ENCODE results near the gene KCNK2.

The KCNK2 gene

DNA sequence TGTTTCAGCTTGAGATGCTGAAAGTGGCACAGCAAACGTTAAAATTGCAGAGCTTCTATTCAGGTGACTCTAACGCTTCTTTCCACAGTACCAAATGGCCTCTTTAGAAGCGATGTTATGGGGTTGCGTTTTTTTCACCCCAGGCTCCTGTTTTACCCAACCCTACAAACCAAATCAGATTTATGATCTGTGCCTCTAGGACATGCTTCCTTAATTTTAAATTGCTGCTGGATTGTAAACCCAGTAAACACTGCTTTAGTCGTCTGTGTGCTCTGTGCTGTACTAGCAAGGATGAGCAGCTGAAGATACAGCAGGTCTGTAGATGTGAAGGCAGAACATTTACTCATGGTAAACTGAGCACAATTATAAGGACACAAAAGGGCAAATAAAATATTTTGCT, 13.0 kb downstream of the KCNK2 start:
- no peak for TF ChIP-seq ZFX (IDR thresholded peaks at IDR 0.05)
- TF ChIP-seq, protein P1, sequence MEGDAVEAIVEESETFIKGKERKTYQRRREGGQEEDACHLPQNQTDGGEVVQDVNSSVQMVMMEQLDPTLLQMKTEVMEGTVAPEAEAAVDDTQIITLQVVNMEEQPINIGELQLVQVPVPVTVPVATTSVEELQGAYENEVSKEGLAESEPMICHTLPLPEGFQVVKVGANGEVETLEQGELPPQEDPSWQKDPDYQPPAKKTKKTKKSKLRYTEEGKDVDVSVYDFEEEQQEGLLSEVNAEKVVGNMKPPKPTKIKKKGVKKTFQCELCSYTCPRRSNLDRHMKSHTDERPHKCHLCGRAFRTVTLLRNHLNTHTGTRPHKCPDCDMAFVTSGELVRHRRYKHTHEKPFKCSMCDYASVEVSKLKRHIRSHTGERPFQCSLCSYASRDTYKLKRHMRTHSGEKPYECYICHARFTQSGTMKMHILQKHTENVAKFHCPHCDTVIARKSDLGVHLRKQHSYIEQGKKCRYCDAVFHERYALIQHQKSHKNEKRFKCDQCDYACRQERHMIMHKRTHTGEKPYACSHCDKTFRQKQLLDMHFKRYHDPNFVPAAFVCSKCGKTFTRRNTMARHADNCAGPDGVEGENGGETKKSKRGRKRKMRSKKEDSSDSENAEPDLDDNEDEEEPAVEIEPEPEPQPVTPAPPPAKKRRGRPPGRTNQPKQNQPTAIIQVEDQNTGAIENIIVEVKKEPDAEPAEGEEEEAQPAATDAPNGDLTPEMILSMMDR (conservative IDR thresholded peaks at IDR 0.05): no peak

DNA sequence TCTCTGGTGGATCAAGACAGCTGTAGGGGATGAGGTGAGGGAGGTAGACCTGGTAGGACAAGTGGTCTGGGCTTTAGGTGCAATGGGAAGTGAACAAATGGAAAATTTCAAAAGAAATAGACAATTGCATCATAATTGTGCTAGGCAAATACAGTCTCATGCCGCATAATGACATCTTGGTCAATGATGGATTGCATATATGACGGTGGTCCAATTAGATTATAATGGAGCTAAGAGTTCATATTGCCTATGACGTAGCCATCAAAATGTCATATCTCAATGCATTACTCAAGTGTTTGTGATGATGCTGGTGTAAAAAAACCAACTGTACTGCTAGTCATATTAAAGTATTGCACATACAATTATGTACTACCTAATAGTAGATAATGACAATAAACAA, 19.0 kb downstream of the KCNK2 start:
- H3K27ac ChIP-seq: no peak overlapping the region
- TF ChIP-seq, protein P1 (conservative IDR thresholded peaks at IDR 0.05): no peak
- no peak for TF ChIP-seq ZFX (IDR thresholded peaks at IDR 0.05)

More for the DNA sequence above, 13.0 kb downstream of the KCNK2 start:
- H3K27ac ChIP-seq: no peak overlapping the region

DNA sequence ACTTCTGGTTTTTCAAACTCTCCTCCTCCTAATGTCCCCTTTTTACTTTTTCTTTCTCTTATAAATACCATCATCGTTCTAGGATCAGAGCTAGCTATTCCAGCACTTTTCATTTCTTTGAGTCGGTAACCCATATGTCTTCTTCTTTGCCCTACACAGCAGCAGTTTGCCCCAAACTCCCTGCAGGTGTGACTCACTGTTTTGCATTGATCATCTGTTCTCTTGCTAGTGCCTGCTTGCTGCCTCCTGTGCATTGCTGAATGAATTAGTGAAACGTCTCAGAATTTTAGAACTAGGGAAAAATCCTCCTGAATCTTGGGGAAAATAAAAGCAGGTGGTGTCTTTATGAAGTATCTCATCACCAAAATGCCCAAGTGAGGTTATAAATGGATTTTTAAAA, 21.7 kb downstream of the KCNK2 start:
- TF ChIP-seq, protein P1 (conservative IDR thresholded peaks at IDR 0.05): no peak
- no peak for TF ChIP-seq ZFX (IDR thresholded peaks at IDR 0.05)
- H3K27ac ChIP-seq: no peak overlapping the region

DNA sequence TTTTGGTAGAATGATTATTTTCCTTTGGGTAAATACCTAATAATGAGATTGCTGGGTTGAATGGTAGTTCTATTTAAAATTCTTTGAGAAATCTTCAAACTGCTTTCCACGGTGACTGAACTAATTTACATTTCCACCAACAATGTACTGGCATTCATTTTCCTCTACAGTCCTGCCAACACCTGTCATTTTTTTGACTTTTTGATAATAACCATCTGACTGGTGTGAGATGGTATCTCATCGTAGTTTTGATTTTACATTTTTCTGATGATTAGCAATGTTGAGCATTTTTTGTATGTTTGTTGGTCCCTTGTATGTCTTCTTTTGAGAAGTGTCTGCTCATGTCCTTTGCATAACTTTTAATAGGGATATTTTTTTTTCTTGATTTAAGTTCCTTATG, 23.5 kb downstream of the KCNK2 start:
- TF ChIP-seq, protein P1 (conservative IDR thresholded peaks at IDR 0.05): no peak
- no peak for TF ChIP-seq ZFX (IDR thresholded peaks at IDR 0.05)
- H3K27ac ChIP-seq: no peak overlapping the region

DNA sequence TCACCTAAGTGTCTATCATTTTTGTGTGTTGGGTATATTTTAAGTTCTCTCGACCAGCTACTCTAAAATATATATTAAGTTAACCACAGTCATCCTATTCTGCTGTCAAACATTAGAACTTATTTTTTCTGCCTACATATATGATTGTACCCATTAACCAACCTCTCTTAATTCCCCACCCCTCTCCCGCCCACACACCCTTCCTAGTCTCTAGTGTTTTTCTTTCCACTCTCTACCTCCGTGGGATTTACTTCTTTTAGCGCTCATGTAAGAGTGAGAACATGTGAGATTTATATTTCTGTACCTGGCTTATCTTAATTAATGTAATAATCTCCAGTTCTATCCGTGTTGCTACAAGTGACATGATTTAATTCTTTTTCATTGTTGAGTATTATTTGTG, 26.6 kb downstream of the KCNK2 start:
- H3K27ac ChIP-seq: no peak overlapping the region
- TF ChIP-seq, protein P1 (conservative IDR thresholded peaks at IDR 0.05): no peak
- TF ChIP-seq ZFX (IDR thresholded peaks at IDR 0.05): no peak

DNA sequence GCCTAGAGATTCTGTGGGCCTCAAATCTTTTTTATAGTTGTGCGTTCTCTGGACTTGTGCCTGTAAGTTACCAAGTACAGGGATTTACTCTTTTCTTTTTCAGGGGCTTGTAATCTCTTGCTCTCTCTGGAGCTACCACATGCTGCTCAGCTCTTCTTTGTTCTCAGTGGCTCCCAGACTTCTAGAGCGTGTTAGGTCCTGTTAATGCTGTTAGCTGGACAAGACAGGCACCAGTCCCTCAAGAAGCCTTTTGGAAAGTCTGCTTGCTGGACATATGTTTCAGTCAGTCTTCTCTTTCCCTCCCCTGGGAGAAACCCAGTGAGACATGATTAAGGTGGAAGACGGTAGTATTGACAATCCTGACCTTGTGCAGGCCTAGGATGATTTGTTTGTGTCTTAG, 29.4 kb downstream of the KCNK2 start:
- no peak for TF ChIP-seq ZFX (IDR thresholded peaks at IDR 0.05)
- TF ChIP-seq, protein P1 (conservative IDR thresholded peaks at IDR 0.05): no peak

DNA sequence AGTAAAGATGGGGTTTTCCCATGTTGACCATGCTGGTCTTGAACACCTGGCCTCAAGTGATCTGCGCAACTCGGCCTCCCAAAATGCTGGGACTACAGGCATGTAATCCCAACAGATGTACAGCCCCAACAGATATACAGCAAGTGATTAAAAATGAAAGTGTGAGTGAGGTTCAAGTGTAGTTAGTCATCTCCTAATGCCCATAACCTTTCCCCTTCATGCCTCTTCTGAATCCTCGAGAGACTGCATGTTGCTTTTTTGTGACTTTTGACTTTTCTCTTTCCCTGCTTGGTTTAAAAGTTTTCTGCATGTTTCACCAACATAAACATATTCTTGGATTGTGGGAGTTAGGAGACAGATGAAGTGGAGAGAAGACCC, 31.2 kb downstream of the KCNK2 start:
- TF ChIP-seq, protein P1 (conservative IDR thresholded peaks at IDR 0.05): no peak
- TF ChIP-seq ZFX (IDR thresholded peaks at IDR 0.05): no peak
- no peak overlapping the region for H3K27ac ChIP-seq

More for the DNA sequence above, 29.4 kb downstream of the KCNK2 start:
- no peak overlapping the region for H3K27ac ChIP-seq

Measured in C4-2B (cell line).